Jurkat, Clone E6-1 (cell line): ENCODE results near the gene CMTM2. TPM values are rescaled to one million over a fixed set of nuclear protein-coding genes. Genes with fewer than 3 reads are reported as not detected.

Source experiments
- DNase-seq: peaks from one replicate; pipeline ENCODE4 v3.0.0-alpha.2; 2011; ENCODE audit warnings: low read depth, low spot score
- H3K4me3 ChIP-seq: 2 replicates; pipeline ENCODE4 v1.5.1; 2011; ENCODE audit warnings: mild to moderate bottlenecking, low read length, control low read depth, moderate library complexity
- polyA plus RNA-seq: library from polyadenylated mRNA; unstranded; fragments of >200 nt; gene quantifications from one replicate; pipeline ENCODE4 v1.2.1, GENCODE V29; 2012; ENCODE audit warnings: missing spikeins; ENCODE audit not compliant: insufficient read length, insufficient read depth

CMTM2 gene
- polyA plus RNA-seq, result 2.6 TPM

- no peak within 1 kb of the TSS for H3K4me3 ChIP-seq
- no peak for DNase-seq
Observed at GRCh38 chr16:66578651-66579531, at the start of gene CMTM2. CMTM2 (plus strand) TSS chr16:66579463; CDS start chr16:66579608, 145 bp downstream.

GRCh38 chr16:66529475-66529874 is 49.8 kb upstream of the CMTM2 start:
- no peak for DNase-seq
- no peak overlapping the region for H3K4me3 ChIP-seq

GRCh38 chr16:66534376-66534799 is 44.9 kb upstream of the CMTM2 start:
- H3K4me3 ChIP-seq, result no peak overlapping the region
- no peak for DNase-seq

- H3K4me3 ChIP-seq, result no peak overlapping the region
- DNase-seq, result no peak
Observed at GRCh38 chr16:66536525-66536924, 42.7 kb upstream of the CMTM2 start.

- no peak for DNase-seq
- H3K4me3 ChIP-seq, result no peak overlapping the region
Observed at GRCh38 chr16:66537236-66537635, 42.0 kb upstream of the CMTM2 start.

- DNase-seq, result no peak
- H3K4me3 ChIP-seq, result no peak overlapping the region
Observed at GRCh38 chr16:66538910-66539309, 40.4 kb upstream of the CMTM2 start.

GRCh38 chr16:66539623-66540469 is 39.4 kb upstream of the CMTM2 start:
- H3K4me3 ChIP-seq, result no peak overlapping the region

GRCh38 chr16:66541388-66542355 is 37.6 kb upstream of the CMTM2 start:
- H3K4me3 ChIP-seq, result no peak overlapping the region
- DNase-seq, result no peak

More at GRCh38 chr16:66539623-66540469, 39.4 kb upstream of the CMTM2 start:
- peak; percentile 63 for DNase-seq

- no peak overlapping the region for H3K4me3 ChIP-seq
- no peak for DNase-seq
Observed at GRCh38 chr16:66542396-66542795, 36.9 kb upstream of the CMTM2 start.

GRCh38 chr16:66543541-66543940 is 35.7 kb upstream of the CMTM2 start:
- no peak overlapping the region for H3K4me3 ChIP-seq
- no peak for DNase-seq

- H3K4me3 ChIP-seq, result no peak overlapping the region
- DNase-seq, result no peak
Observed at GRCh38 chr16:66544016-66544757, 35.1 kb upstream of the CMTM2 start.

- no peak overlapping the region for H3K4me3 ChIP-seq
- DNase-seq, result no peak
Observed at GRCh38 chr16:66547101-66547989, 31.9 kb upstream of the CMTM2 start.

GRCh38 chr16:66548068-66548467 is 31.2 kb upstream of the CMTM2 start:
- DNase-seq, result no peak
- no peak overlapping the region for H3K4me3 ChIP-seq

- no peak for DNase-seq
- H3K4me3 ChIP-seq, result peak overlapping the region; percentile 79
Observed at GRCh38 chr16:66548868-66549267, 30.4 kb upstream of the CMTM2 start.

GRCh38 chr16:66549284-66550131 is 29.8 kb upstream of the CMTM2 start, which contains the start of gene TK2:
TK2 (minus strand) TSS chr16:66550122; CDS start chr16:66550061, 61 bp downstream.
- peak within 1 kb of the TSS; percentile 79 for H3K4me3 ChIP-seq
- DNase-seq, result no peak

GRCh38 chr16:66551348-66551759 is 27.9 kb upstream of the CMTM2 start:
- peak overlapping the region; percentile 93 for H3K4me3 ChIP-seq
- peak; percentile 88 for DNase-seq
